ENCODE results near the gene TPP1.

- TF ChIP-seq CTCF (IDR thresholded peaks at IDR 0.05) = no peak
- no peak for TF ChIP-seq POLR2A (IDR thresholded peaks at IDR 0.05)
Measured at GRCh38 chr11:6634534-6634933, 15.3 kb upstream of the TPP1 start.
